GM23338 (cell line): ENCODE measurements around the gene GRIP2.

Source experiments
- CREB1 ChIP-seq: fragments of 250-450 bp; sonication (Bioruptor Pico); IDR thresholded peaks from 2 replicates; pipeline ENCODE4 v1.5.0; 2020; ENCODE audit warnings: low read depth, mild to moderate bottlenecking, moderate library complexity
- EZH2 ChIP-seq: fragments of 200-600 bp; sonication (generic); IDR thresholded peaks from one replicate; pipeline ENCODE4 v1.8.0; 2017; ENCODE audit warnings: antibody characterized with exemption, mild to moderate bottlenecking, low read depth; ENCODE audit not compliant: unreplicated experiment
- EZH2phosphoT487 ChIP-seq: fragments of 200-600 bp; sonication (generic); IDR thresholded peaks from one replicate; pipeline ENCODE4 v1.8.1; 2018; ENCODE audit warnings: antibody characterized with exemption; ENCODE audit not compliant: unreplicated experiment
- JUNB ChIP-seq: IDR thresholded peaks from one replicate; pipeline ENCODE4 v1.6.1; 2016; ENCODE audit warnings: antibody characterized with exemption; ENCODE audit not compliant: unreplicated experiment
- NANOG ChIP-seq: IDR thresholded peaks from 2 replicates; pipeline ENCODE4 v1.6.1; 2016; ENCODE audit warnings: antibody characterized with exemption, borderline replicate concordance
- POLR2AphosphoS5 ChIP-seq: IDR thresholded peaks from 2 replicates; pipeline ENCODE4 v1.6.1; 2016; ENCODE audit warnings: antibody characterized with exemption, low read depth
- STAT1 ChIP-seq: IDR thresholded peaks from one replicate; pipeline ENCODE4 v1.6.1; 2016; ENCODE audit warnings: antibody characterized with exemption; ENCODE audit not compliant: unreplicated experiment
- ZNF331 ChIP-seq: fragments of 250-450 bp; sonication (Bioruptor Pico); IDR thresholded peaks from 2 replicates; pipeline ENCODE4 v1.5.0; 2020; ENCODE audit warnings: low read depth, mild to moderate bottlenecking, moderate library complexity
- TF ChIP-seq, protein P1 (sequence below), 2 experiments: fragments of 200-600 bp in 1 of 2; sonication (generic) in 1 of 2; conservative IDR thresholded peaks; 2 replicates each; pipeline versions ENCODE4 v1.5.1 to v1.6.1; 2016 to 2017; ENCODE audit warnings: antibody characterized with exemption in 2 of 2, low read depth in 2 of 2, mild to moderate bottlenecking in 2 of 2, moderate library complexity in 1 of 2
- TF ChIP-seq, protein P2 (sequence below): IDR thresholded peaks from one replicate; pipeline ENCODE4 v1.6.1; 2018; ENCODE audit warnings: antibody characterized with exemption; ENCODE audit not compliant: unreplicated experiment
- TF ChIP-seq, protein P3 (sequence below): IDR thresholded peaks from 2 replicates; pipeline ENCODE4 v1.6.1; 2016; ENCODE audit warnings: antibody characterized with exemption
- TF ChIP-seq, protein P4 (sequence below): fragments of 250-450 bp; sonication (Bioruptor Pico); IDR thresholded peaks from 2 replicates; pipeline ENCODE4 v1.5.0; 2020; ENCODE audit warnings: mild to moderate bottlenecking, moderate library complexity

DNA sequence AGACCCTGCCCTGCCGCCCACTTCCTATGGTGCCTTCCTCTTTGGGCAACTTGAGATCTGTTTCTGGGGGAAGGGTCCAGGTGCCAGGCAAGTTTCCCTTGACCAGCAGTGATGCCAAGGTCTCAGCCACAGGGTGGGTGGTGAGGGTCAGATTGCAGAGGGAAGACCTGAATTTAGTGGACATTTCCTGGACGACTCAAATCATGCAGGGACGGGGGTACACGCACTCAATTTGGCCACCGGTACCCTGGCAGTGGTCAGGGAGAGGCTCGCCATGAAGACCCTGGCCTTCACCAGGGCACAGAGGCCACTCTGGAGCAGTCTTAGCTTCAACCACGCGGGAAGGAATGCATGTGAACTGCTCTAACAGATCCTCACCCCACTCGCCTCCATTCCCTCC, 1.5 kb upstream of the GRIP2 start:
- no peak for TF ChIP-seq POLR2AphosphoS5
- no peak for TF ChIP-seq STAT1
- TF ChIP-seq EZH2 = no peak
- TF ChIP-seq, protein P1, sequence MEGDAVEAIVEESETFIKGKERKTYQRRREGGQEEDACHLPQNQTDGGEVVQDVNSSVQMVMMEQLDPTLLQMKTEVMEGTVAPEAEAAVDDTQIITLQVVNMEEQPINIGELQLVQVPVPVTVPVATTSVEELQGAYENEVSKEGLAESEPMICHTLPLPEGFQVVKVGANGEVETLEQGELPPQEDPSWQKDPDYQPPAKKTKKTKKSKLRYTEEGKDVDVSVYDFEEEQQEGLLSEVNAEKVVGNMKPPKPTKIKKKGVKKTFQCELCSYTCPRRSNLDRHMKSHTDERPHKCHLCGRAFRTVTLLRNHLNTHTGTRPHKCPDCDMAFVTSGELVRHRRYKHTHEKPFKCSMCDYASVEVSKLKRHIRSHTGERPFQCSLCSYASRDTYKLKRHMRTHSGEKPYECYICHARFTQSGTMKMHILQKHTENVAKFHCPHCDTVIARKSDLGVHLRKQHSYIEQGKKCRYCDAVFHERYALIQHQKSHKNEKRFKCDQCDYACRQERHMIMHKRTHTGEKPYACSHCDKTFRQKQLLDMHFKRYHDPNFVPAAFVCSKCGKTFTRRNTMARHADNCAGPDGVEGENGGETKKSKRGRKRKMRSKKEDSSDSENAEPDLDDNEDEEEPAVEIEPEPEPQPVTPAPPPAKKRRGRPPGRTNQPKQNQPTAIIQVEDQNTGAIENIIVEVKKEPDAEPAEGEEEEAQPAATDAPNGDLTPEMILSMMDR (conservative IDR thresholded peaks at IDR 0.05; ENCODE audit: low read depth in 2 of 2) = no peak
- TF ChIP-seq EZH2phosphoT487 = no peak
- no peak for TF ChIP-seq CREB1 (CRISPR knock-in tag)
- TF ChIP-seq, protein P2, sequence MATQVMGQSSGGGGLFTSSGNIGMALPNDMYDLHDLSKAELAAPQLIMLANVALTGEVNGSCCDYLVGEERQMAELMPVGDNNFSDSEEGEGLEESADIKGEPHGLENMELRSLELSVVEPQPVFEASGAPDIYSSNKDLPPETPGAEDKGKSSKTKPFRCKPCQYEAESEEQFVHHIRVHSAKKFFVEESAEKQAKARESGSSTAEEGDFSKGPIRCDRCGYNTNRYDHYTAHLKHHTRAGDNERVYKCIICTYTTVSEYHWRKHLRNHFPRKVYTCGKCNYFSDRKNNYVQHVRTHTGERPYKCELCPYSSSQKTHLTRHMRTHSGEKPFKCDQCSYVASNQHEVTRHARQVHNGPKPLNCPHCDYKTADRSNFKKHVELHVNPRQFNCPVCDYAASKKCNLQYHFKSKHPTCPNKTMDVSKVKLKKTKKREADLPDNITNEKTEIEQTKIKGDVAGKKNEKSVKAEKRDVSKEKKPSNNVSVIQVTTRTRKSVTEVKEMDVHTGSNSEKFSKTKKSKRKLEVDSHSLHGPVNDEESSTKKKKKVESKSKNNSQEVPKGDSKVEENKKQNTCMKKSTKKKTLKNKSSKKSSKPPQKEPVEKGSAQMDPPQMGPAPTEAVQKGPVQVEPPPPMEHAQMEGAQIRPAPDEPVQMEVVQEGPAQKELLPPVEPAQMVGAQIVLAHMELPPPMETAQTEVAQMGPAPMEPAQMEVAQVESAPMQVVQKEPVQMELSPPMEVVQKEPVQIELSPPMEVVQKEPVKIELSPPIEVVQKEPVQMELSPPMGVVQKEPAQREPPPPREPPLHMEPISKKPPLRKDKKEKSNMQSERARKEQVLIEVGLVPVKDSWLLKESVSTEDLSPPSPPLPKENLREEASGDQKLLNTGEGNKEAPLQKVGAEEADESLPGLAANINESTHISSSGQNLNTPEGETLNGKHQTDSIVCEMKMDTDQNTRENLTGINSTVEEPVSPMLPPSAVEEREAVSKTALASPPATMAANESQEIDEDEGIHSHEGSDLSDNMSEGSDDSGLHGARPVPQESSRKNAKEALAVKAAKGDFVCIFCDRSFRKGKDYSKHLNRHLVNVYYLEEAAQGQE = no peak
- TF ChIP-seq, protein P3, sequence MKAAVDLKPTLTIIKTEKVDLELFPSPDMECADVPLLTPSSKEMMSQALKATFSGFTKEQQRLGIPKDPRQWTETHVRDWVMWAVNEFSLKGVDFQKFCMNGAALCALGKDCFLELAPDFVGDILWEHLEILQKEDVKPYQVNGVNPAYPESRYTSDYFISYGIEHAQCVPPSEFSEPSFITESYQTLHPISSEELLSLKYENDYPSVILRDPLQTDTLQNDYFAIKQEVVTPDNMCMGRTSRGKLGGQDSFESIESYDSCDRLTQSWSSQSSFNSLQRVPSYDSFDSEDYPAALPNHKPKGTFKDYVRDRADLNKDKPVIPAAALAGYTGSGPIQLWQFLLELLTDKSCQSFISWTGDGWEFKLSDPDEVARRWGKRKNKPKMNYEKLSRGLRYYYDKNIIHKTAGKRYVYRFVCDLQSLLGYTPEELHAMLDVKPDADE = no peak
- TF ChIP-seq ZNF331 (CRISPR knock-in tag) = no peak
- TF ChIP-seq, protein P4, sequence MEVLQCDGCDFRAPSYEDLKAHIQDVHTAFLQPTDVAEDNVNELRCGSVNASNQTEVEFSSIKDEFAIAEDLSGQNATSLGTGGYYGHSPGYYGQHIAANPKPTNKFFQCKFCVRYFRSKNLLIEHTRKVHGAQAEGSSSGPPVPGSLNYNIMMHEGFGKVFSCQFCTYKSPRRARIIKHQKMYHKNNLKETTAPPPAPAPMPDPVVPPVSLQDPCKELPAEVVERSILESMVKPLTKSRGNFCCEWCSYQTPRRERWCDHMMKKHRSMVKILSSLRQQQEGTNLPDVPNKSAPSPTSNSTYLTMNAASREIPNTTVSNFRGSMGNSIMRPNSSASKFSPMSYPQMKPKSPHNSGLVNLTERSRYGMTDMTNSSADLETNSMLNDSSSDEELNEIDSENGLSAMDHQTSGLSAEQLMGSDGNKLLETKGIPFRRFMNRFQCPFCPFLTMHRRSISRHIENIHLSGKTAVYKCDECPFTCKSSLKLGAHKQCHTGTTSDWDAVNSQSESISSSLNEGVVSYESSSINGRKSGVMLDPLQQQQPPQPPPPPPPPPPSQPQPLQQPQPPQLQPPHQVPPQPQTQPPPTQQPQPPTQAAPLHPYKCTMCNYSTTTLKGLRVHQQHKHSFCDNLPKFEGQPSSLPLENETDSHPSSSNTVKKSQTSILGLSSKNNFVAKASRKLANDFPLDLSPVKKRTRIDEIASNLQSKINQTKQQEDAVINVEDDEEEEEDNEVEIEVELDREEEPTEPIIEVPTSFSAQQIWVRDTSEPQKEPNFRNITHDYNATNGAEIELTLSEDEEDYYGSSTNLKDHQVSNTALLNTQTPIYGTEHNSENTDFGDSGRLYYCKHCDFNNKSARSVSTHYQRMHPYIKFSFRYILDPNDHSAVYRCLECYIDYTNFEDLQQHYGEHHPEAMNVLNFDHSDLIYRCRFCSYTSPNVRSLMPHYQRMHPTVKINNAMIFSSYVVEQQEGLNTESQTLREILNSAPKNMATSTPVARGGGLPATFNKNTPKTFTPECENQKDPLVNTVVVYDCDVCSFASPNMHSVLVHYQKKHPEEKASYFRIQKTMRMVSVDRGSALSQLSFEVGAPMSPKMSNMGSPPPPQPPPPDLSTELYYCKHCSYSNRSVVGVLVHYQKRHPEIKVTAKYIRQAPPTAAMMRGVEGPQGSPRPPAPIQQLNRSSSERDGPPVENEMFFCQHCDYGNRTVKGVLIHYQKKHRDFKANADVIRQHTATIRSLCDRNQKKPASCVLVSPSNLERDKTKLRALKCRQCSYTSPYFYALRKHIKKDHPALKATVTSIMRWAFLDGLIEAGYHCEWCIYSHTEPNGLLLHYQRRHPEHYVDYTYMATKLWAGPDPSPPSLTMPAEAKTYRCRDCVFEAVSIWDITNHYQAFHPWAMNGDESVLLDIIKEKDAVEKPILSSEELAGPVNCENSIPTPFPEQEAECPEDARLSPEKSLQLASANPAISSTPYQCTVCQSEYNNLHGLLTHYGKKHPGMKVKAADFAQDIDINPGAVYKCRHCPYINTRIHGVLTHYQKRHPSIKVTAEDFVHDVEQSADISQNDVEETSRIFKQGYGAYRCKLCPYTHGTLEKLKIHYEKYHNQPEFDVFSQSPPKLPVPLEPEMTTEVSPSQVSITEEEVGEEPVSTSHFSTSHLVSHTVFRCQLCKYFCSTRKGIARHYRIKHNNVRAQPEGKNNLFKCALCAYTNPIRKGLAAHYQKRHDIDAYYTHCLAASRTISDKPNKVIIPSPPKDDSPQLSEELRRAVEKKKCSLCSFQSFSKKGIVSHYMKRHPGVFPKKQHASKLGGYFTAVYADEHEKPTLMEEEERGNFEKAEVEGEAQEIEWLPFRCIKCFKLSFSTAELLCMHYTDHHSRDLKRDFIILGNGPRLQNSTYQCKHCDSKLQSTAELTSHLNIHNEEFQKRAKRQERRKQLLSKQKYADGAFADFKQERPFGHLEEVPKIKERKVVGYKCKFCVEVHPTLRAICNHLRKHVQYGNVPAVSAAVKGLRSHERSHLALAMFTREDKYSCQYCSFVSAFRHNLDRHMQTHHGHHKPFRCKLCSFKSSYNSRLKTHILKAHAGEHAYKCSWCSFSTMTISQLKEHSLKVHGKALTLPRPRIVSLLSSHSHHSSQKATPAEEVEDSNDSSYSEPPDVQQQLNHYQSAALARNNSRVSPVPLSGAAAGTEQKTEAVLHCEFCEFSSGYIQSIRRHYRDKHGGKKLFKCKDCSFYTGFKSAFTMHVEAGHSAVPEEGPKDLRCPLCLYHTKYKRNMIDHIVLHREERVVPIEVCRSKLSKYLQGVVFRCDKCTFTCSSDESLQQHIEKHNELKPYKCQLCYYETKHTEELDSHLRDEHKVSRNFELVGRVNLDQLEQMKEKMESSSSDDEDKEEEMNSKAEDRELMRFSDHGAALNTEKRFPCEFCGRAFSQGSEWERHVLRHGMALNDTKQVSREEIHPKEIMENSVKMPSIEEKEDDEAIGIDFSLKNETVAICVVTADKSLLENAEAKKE (CRISPR knock-in tag) = no peak
- no peak for TF ChIP-seq NANOG
- TF ChIP-seq JUNB = no peak
